Cardiac septum (tissue), 1 donor: Measurements from ENCODE around the gene POLR3A. TPM values are rescaled to one million over a fixed set of nuclear protein-coding genes. Genes with fewer than 3 reads are reported as not detected.

Source experiments
- DNase-seq: peaks from one replicate; pipeline ENCODE4 v3.0.0-alpha.2; 2020; ENCODE audit warnings: low spot score
- intact Hi-C: fragments of 100-400 bp; cut with DNase I; formaldehyde crosslinking; loops from one replicate; pipeline ENCODE4 v1.14.0; 2022
- total RNA-seq: library from RNA; stranded (reverse); fragmentation: NEBNext Ultra II Directional; extraction: Animal tissue kit (Norgen Biotek cat#: 25700); gene quantifications from one replicate; pipeline ENCODE4 v1.2.1, GENCODE V29; 2021
- donor health status: DM: no; HTN: no; CAD: no.

Gene POLR3A
- total RNA-seq, 1 donor from 2014 or later = 9.9 TPM

DNA sequence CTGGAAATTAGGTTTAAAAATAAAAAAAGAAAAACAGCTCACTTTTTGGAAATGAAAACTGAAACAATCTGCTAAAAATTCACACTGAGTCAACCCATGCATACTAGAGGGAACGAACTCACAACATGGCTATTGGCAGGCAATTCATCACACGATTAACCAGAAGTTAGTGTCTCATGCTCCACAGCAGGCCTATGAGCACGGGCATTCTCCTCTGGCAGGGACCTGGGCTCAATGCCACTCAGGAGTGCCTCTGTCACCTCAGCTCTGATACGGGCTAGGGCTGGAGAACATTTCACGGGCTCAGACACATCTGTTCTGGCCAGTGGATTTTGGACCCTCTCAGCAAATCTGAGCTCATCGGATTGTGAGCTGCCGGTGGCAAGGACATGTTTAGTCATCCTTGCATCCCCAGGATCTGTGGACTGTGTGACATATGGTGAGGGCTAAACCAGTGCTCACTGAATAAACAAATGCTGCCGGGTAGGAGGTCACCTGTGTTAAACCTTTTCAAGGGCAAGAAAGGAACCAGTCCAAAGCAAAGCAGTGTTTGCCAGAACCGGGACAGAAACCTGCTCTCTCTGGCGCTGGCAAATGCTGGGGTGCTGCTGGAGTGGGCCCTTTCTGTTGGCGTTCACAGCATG, 40.1 kb downstream of the POLR3A start:
- peak; percentile 74 for DNase-seq
- intact Hi-C loops = loop anchor here (5.0 kb wide), 1 partner anchor 142 kb away; no protein-coding TSS in a partner anchor

DNA sequence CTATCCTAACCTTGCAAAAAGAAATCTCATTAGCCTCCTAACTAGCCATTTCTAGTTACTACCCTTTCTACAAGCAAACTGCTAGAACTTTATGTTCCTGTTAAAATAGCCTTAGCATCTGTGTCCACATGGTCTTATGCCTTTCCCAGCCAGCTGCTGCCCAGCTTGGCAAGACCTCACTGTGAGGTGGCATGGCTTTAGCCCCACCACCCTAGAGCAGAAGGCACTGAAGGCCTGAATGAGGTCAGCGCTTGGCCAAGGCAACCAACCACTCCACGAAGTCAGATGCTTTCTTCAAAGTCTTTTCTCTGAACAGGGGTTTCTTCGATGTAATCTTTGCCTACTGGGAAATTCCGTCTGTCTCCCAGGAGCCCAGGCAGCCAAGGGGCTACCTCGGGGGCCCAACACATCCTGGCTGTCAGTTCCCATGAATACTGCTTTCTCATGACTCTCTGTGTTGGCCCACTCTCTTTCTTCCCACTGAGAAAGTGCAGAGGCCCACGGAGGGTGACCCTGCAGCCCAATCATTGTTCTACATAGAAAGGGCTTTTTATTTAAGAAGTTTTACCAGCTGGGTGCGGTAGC, 41.6 kb downstream of the POLR3A start:
- intact Hi-C loops = loop anchor here (5.0 kb wide), 1 partner anchor 140 kb away; no protein-coding TSS in a partner anchor
- peak; percentile 70 for DNase-seq

DNA sequence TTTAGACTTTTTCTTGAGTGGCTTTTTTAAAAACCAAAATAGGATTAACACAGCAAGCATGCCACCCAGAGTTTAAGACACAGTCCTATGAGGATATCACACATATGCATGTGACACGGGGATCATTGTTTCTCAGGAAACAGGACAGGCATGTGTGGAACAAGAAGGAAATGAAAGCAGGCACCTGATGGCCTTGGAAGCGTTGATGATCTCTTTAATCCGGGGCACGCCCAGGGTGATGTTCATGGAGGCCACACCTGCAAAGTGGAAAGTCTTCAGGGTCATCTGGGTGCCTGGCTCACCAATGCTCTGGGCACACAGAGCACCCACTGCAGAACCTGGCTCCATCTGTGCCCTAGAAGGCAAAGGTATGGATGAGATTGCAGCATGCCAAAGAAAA, 44.3 kb downstream of the POLR3A start:
- intact Hi-C loops = loop anchor here (5.0 kb wide), 1 partner anchor 138 kb away; no protein-coding TSS in a partner anchor
- DNase-seq = peak; percentile 19

DNA sequence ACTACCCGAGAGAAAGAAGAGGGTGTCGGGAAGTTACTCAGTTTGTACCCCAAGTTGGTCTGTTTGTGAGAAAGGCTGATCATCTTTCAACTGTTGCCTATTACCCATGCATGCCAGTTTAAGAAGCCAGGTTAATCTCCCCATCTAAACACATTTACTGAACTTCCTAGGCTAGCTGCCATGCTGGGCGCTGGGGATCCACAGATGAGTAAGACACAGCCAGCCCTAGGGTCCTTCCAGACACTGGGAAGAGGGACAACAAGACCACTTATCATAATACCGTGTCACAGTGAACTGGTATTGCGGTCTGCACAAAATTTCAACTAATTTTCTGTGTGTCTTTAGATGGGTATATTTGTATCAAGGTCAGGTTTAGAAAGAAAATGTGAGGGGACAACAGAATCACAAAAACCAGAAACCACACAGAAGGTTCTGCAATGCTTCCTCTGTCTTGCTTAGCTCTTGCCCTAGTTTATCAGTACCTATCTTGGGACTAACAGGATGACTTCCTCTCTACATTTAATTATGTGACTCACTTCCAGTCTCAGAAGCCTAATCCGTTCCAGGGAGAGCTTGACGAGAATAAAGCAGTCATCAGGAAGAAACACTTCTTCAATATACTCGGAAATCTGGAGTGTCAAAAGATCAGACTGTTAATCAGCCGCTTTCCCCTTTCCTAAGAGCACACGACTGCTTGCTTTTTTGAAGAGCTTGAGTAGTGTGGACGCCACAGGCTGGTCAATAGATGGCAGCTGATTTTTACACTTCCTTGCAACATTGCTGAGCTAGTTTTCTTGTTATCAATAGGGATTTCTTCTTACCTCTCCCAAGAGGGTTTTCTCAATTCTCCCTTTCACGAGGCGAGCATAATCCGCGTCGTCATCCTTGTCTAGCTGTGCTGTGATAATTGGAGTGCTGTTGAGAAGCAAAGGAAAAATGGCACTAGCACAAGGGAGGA, 45.7 kb downstream of the POLR3A start:
- intact Hi-C loops = loop anchor here (2.0 kb wide), 1 partner anchor 47 kb away; no protein-coding TSS in a partner anchor
- peak; percentile 49 for DNase-seq

DNA sequence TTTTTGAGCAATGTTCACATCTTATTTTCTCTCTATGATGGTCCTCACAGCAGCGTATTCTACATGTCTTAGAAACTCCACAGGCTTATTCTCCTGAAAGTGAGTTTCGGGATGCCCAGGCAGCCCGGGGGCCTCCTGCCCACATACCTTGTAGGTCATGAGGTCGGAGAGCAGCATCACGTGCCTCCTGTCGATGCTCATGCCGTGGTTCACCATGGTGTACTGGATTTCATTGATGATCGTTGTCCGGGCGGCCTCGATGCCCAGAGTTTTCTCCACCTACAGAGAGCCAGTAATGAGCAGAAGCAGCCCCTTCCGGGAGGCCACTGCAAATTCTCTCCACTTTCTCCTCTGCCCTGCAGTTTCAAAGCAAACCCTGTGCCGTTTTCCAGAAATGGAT, 48.0 kb downstream of the POLR3A start:
- intact Hi-C loops = no loop called here
- DNase-seq = no peak

DNA sequence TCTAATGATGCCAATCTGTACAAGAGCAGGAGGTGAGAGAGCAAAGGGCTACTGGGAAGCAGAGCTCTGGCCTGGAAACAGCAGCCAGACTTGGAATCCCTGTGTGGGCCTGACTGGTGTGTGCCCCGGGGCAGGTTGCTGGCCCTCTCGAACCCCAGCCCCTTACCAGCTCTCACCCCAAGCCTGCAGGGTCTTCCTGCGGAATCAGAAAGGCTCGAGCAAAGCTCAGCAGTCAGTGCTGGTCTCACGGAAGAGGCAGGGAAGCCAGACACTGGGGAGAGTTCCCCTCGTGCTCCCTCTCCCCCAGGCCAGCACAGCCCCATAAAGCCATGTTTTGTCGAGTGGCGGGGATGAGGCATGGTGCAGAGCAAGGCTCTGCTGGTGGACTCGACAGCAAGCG, 50.1 kb downstream of the POLR3A start:
- DNase-seq = peak; percentile 69
- intact Hi-C loops = no loop called here

DNA sequence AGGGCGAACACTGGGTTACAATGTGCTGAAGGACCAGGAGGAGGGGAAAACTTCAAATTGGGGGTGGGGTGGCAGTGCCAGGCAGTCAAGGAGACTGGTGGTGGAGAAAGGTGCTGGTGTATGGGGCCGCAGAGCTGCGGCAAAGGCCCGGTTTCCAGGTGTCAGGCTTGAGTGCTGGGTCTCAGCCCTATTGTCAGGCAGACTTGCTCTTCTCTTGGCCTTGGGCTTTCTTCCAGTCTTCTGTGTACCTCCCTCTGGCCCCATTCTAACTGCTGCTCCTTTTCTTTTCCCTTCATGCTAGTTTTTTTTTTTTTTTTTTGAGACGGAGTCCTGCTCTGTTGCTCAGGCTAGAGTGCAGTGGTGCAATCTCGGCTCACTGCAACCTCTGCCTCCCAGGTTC, 51.0 kb downstream of the POLR3A start:
- intact Hi-C loops = no loop called here
- DNase-seq = peak; percentile 5

DNA sequence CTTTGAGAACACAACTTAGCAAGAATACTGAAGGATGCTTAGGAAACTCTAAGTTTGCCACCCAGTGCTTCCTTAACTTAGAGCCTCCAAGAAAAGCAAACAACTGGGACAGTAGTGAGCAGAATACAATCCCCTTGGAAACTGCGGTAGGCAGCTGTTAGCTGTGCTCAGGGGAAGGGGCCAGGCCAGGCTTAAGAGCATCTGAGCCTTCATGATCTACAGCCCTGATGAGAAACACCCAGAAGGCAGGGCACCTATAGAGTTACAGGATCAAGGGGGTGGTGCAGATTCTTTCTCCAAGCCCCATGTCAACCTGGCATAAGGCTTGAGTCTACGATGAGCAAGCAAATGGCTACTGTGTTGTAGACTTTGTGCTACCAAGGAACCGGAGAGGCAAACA, 51.4 kb downstream of the POLR3A start:
- intact Hi-C loops = no loop called here
- peak; percentile 4 for DNase-seq

DNA sequence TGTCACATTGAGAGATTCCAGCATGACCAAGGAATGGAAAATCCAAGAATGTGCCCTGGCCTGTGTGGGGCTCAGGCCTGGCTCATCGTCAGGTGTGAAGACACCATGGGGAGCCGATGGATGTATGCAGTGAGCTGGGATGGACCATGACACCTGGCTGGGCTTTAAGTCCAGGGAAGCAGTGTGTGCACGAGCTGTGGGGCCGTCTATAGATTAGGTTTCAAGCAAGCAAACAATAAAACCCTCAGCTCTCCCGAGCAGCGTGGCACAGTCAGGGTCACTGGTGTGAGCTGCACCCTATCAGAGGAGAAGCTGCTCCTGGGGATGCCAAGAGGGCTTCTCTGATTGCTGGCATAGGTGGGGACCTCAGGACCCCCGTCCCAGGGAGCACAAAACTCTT, 52.3 kb downstream of the POLR3A start:
- intact Hi-C loops = no loop called here
- peak; percentile 66 for DNase-seq

DNA sequence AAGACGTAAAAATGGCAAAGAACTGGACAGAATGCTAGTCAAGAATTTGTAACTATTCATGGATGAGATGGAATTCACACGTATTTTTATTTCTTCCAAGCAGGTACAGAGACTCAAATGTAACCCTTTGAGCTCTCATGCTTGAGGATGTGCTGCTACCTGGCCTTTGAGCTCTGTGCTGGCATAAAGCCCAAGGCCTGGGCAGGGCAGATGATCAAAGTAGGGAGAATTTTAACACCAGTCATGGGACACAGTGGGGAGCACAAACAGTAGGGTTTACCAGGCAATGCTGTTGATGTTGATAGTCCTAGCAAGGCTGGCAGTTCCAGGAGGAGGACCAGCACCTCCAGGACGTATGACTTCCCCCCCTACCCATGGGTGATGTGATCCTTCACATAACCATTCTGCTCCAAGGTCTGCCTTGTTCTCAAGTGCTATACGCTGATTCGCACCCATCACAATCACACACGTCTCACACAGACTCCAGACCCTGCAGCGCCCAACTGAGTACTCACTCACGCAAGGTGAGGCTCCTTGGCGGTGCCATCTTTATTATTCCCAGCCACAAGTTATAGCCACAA, 54.1 kb downstream of the POLR3A start:
- intact Hi-C loops = no loop called here
- peak; percentile 3 for DNase-seq

DNA sequence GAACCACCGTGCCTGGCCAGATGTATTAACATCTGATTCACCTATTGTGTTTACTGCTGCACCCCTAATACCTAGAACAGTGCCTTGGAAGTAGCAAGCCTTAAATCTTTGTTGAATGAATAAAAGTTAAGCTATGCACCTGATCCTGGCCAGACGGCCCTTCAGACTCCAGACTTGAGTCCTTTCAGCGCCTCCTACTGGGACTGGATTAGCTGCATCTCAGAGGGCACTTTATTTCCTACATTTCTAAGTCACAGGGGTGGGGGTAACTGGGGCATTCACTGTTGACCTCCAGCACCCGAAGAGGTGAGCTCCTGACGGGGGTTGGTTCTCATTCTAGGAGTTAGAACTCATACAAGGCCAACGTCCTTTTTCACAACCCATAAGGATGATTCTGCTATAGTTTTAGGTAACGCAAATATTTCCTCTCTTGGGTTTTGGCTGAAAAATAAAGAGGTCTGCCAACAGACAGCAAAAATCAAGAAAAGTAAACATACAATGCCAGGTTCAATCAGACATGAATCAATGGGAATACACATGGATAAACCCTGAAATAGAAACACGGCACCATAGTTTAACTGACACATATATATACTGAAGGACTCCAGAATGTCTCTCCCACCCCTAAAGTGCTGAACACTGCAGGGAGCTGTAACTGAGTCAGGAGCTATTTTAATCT, 54.8 kb downstream of the POLR3A start:
- intact Hi-C loops = loop anchor here (5.0 kb wide), 2 partner anchors 47 to 127 kb away; partner anchors contain the start of gene DLG5
- DNase-seq = peak; percentile 9

DNA sequence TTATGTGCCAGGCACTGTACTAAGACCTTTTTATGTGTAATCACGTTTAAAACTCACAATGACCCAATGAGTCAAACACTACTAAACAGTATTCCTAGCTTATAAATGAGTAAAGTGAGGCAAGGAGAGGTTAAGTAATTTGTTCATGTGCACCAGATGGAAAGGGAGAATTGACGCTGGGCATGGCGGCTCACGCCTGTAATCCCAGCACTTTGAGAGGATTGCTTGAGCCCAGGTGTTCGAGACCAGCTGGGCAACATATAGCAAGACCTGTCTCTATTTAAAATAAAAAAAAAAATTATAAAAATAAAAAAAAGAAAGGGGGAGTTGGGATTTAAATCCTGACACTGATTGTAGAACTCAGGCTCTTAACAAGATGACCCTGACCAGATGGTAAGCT, 56.0 kb downstream of the POLR3A start:
- no peak for DNase-seq
- intact Hi-C loops = loop anchor here (5.0 kb wide), 2 partner anchors 46 to 126 kb away; partner anchors contain the start of gene DLG5

DNA sequence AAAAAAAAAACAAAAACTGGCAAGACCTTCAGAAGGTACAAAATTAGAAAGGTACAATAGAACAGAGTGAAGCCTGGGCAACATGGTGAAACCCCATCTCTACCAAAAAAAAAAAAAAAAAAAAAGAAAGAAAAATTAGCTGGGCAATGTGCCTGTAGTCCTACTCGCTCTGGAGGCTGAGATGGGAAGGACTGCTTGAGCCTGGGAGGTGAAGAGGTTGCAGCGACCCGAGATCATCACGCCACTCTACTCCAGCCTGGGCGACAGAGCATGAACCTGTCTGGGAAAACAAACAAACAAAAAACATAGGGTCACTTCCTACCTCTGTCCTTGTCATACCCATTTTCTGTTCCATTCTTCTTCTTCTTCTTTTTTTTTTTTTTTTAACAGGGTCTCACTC, 57.2 kb downstream of the POLR3A start:
- intact Hi-C loops = loop anchor here (5.0 kb wide), 2 partner anchors 45 to 125 kb away; partner anchors contain the start of gene DLG5
- no peak for DNase-seq

DNA sequence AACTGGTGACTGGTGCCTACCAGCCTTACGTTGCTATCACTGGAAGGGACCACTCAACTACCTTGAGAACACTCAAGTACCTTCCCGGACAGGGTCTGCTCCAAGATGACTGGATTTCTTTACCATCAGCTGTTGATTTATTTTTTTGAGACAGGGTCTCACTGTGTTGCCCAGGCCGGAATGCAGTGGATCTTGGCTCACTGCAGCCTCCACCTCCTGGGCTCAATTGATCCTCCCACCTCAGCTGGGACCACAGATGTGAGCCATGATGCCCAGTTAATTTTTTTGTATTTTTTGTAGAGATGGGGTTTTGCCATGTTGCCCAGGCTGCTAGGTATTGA, 57.5 kb downstream of the POLR3A start:
- intact Hi-C loops = loop anchor here (5.0 kb wide), 2 partner anchors 44 to 124 kb away; partner anchors contain the start of gene DLG5
- no peak for DNase-seq

DNA sequence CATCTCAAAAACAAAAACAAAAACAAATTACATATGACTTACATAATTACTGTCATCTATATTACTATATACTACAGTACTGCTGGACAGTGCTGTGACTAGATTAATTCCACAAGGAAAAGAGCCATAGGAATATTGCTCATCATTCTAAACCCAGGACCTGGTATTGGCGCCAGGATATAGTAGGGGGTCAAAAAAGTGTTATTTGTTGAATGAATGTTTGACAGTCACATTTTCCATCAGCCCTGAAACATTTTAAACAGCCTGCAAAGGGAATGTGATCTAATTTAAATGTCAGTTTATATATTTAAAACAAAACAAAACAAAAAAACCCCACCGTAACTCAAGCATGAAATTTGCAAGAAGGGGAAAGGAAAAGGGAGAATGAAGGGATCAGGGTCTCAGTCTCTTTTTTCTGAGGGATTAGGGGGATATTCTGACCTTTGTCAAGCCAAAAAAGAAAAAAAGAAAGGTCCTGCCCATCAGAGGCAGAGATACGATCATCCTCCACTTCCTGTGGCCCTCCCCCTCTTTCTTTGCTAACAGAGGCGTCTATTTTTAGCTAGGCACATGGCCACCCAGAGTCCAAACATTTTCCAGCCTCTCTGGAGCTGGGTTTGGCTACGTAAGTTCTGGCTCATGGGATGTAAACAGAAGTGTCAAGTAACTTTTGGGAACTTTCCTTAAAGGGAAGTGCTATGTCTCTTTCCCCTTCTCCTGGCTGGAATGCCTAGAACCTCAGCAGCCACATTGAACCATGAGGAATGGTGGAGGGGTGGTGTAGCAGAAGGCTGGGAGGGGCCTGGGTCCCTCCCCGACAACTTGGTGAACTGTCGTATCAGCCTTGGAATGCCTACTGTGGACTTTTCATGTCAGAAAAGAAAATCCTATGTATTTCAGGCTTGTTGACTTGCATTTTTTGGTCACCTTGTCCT, 58.2 kb downstream of the POLR3A start:
- no peak for DNase-seq
- intact Hi-C loops = loop anchor here (5.0 kb wide), 2 partner anchors 44 to 124 kb away; partner anchors contain the start of gene DLG5

DNA sequence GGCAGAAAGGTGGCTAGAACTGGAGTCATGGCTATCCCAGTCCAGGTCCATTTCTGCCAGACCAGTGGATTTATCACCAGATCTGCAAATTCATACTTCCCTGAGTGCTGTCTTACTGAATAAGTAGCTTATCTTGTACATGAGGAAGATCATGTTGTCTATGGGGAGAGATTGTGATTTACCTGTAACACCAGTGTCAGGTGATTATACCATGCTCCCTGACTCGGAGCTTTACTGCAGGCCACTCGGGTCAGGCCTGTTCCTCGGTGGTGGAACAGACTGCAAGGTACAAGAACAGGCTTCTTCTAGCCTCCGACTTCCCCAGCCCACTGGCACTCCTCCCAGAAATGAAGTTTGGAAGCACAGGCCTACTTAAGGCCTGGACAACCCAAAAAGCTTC, 60.2 kb downstream of the POLR3A start:
- intact Hi-C loops = no loop called here
- DNase-seq = no peak

DNA sequence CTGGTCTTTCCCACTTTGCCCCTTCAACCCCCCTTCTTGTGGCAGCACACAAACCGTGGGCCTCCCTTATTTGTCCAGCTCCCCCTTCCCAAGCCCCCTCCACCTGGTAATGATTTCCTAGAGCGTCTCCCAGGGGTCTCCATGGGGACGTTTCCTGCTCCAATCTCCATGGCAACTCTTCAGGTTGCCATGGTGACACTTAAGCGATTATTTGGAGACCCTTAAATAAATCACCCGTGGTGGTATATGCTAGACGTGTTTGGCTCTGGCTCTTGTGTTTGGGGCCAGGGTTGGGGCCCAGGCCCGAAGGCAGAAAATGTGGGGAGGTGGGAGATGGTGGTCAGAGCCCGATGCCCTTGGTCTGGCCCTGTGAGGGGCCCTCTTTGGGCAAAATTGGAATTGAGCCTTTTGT, 61.7 kb downstream of the POLR3A start:
- intact Hi-C loops = no loop called here

DNA sequence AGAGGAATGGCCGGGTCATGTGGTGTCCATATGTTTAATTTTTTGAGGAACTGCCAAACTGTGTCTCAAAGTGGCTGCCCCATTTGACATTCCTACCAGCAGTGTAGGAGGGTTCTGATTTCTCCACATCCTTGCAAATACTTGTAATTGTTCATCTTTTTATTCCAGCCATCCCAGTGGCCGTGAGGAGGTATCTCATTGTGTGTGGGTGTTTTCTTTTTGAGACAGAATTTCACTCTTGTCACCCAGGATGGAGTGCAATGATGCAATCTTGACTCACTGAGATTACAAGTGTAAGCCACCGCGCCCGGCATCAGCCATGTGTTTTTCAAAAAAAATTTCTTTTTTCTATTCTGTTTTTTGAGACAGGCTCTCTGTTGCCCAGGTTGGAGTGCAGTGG, 64.0 kb downstream of the POLR3A start:
- intact Hi-C loops = no loop called here
- DNase-seq = no peak

More for the DNA sequence above, 61.7 kb downstream of the POLR3A start:
- DNase-seq = no peak
